AG08396 (cell line): ENCODE results near the gene ZNF358.
"Not testable (repeated sequence)": the region's sequence is repeated elsewhere in the genome, so short reads cannot be mapped to it uniquely, and the experiment has no call there.

ENCODE experiments used
- DNase-seq: peaks from one replicate; pipeline ENCODE4 v3.0.0; 2012; ENCODE audit warnings: low spot score, mixed read lengths

Gene ZNF358

GRCh38 chr19:7535998-7536695 is 20.2 kb downstream of the ZNF358 start:
- DNase-seq = no peak

- DNase-seq = not testable (repeated sequence)
Observed at GRCh38 chr19:7538990-7539389, 23.1 kb downstream of the ZNF358 start.

- no peak for DNase-seq
Observed at GRCh38 chr19:7539827-7540425, 24.0 kb downstream of the ZNF358 start.

- peak; percentile 56 for DNase-seq
Observed at GRCh38 chr19:7540761-7541474, 25.0 kb downstream of the ZNF358 start.

GRCh38 chr19:7541475-7541824 is 25.5 kb downstream of the ZNF358 start:
- no peak for DNase-seq

- DNase-seq = no peak
Observed at GRCh38 chr19:7541828-7542443, 26.0 kb downstream of the ZNF358 start.

- no peak for DNase-seq
Observed at GRCh38 chr19:7542556-7543348, 26.8 kb downstream of the ZNF358 start.

GRCh38 chr19:7544626-7545025 is 28.7 kb downstream of the ZNF358 start:
- DNase-seq = no peak

GRCh38 chr19:7545300-7545699 is 29.4 kb downstream of the ZNF358 start:
- no peak for DNase-seq

GRCh38 chr19:7545904-7546303 is 30.0 kb downstream of the ZNF358 start:
- DNase-seq = no peak

GRCh38 chr19:7547159-7547558 is 31.3 kb downstream of the ZNF358 start:
- DNase-seq = no peak

- no peak for DNase-seq
Observed at GRCh38 chr19:7549429-7550148, 33.7 kb downstream of the ZNF358 start.

GRCh38 chr19:7550169-7550770 is 34.4 kb downstream of the ZNF358 start:
- DNase-seq = no peak

GRCh38 chr19:7550987-7551761 is 35.3 kb downstream of the ZNF358 start:
- peak; percentile 74 for DNase-seq

- no peak for DNase-seq
Observed at GRCh38 chr19:7552781-7553180, 36.9 kb downstream of the ZNF358 start.

GRCh38 chr19:7554565-7554964 is 38.7 kb downstream of the ZNF358 start:
- DNase-seq = peak; percentile 22

- peak; percentile 79 for DNase-seq
Observed at GRCh38 chr19:7554990-7555864, 39.3 kb downstream of the ZNF358 start.

GRCh38 chr19:7556696-7557315 is 40.9 kb downstream of the ZNF358 start:
- no peak for DNase-seq

- DNase-seq = no peak
Observed at GRCh38 chr19:7558667-7559066, 42.8 kb downstream of the ZNF358 start.
